Stimulated activated CD8-positive, alpha-beta memory T cell treated with anti-CD3 and anti-CD28 coated beads, Interleukin-4, amount 100 ng/mL, for 4 hours (primary cell): ENCODE measurements around the gene PRDM16.

ENCODE experiments used
- DNase-seq, 2 donors: peaks; one replicate each; pipeline ENCODE4 v3.0.0-alpha.2; 2020; ENCODE audit warnings: low read depth in 2 of 2, low spot score in 1 of 2

PRDM16 gene

GRCh38 chr1:3139451-3139852 is 70.4 kb downstream of the PRDM16 start:
- DNase-seq, result no peak

- DNase-seq, result no peak
Observed at GRCh38 chr1:3139871-3140361, 70.9 kb downstream of the PRDM16 start.

DNA sequence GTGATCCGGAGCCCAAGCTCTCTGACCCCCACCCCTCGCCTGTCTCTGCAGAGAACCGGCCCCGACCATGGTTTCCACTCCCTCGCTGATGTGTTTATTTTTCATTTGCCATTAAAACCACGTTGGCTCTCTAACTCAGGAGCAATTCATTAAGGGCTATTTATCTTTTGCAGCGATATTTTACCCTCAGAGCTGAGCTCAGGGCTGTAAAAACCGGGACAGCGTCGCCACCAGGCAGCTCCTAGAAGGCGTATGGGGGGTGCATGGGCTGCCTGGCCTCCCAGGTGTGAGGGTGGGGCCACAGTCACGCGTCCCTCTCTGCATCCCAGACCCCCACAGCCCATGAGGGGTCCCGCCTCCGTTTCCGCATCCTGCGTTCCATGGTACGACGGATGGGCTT is 71.4 kb downstream of the PRDM16 start:
- no peak for DNase-seq

DNA sequence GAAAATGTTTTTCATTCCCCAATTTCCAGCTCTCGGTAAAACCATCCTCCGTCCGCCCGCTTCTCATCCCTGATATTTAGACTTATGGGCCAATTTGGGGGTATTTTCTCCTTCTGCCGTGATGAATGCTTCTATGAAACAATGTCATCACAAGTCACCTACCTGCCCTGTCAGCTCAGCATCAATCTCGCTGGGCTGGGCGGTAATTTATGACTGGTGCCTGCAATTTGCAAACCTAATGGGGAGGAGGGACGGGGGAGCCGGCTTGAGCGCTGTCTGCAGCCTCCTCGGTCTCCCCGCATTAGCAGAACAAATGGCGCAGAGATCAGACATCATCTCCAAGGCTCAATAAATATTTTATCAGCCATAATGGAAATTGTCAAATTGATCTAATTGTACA is 72.1 kb downstream of the PRDM16 start:
- DNase-seq, result no peak

- DNase-seq, result no peak
Observed at GRCh38 chr1:3141836-3142235, 72.8 kb downstream of the PRDM16 start.

DNA sequence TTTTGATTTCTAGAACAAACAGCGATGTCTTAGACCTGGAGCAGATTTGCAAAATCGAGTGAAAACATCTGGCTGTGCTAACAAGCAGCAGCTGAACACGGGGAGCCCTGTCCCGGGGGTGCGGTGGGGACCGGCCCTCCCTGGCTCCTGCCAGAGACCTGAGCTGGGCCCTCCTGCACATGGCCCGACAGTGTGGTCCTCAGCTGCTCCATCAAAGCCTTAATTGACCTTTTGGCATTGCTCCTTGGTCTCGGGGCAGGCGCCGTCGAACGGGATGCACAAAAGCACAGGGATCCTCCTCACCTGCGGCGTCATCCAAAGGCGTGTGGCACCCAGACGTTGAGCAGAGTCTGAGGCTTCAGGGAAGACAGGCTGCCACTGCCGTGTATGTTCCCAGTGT is 73.2 kb downstream of the PRDM16 start:
- DNase-seq, result no peak

DNA sequence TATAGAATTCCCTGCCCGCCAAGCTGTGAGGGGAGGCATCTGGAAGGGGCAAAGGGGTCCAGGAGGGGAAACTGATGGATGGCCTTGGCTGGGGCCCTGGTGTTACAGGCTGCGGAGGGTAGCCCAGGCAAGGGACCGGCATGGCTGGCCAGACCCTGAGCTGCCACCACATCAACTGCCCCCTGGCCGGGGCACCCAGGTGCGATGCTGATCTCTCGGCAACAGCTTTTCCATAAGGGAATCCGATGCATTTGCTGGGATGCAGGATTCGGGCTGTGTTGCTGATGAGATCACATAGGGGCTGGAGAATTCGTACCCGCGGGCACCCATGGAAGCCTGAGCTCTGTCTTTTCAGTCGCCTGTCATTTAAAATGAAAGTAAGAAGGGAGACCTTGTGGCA is 73.7 kb downstream of the PRDM16 start:
- DNase-seq, result no peak

DNA sequence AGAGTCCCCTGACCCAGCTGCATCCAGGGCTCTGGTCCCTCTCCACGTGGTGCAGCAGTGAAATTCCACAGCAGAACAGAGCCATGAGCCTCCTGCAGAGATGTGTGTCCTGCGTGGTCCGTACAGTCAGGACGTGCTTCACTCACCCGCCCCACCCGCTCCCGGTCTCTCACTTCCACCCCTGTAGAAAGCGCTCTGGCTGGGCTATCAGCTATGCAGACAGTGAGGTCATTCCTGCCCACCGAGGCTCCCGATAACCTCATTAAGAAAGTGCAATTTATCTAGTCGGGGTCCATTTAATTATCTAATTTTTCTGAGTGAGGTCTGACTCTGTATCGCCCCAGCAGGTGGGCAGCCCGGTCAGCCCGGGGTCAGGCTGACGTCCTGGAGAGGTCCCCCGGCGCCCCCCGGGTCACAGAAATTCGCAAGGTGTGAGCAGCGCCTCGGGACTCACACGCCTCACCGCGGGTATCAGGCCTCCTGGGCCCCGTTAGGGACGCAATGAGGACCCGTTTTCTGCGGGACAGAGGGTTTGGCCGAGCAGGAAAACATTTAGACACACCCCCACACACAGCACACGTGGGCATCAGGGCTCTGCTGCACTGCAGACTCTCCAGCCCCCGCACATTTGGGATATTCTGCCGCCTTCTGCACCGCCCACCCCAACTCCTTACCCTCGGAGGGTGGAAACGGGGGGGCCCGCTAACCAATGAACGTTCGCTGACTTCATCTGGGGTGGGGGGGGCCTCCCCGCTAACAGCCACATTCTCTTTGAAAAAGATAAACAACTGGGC is 76.7 kb downstream of the PRDM16 start:
- no peak for DNase-seq

- no peak for DNase-seq
Observed at GRCh38 chr1:3146458-3146857, 77.5 kb downstream of the PRDM16 start.

DNA sequence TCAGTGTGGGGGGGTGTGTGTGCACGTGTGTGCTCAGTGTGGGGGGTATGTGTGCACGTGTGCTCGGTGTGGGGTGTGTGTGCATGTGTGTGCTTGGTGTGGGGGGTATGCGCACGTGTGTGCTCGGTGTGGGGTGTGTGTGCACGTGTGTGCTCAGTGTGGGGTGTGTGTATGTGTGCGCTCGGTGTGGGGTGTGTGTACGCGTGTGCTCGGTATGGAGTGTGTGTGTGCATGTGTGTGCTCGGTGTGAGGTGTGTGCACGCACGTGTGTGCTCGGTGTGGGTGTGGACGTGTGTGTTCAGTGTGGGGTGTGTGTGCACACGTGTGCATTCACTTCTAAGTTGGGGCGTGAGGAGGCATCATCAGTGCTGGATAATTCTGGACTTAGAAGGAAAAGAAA is 77.9 kb downstream of the PRDM16 start:
- DNase-seq, result no peak

DNA sequence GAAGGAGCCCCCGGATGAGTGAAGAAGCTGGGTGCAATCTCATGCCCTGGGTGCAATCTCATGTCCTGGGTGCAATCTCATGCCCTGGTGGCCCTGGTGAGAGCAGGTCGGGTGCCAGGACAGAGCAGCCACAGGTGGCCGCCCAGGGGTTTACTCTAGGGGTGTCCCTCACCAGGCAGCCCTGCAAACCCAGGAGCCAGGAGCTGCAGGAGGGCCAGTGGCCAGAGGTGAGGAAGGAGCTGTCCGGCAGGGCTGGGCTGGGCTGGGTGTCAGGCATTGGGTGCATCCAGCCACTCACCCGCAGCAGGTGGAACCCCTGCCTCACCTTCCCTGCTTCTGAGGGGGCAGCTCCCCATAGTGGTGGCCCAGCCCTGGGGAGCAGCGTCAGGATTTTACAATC is 79.2 kb downstream of the PRDM16 start:
- DNase-seq, result no peak

DNA sequence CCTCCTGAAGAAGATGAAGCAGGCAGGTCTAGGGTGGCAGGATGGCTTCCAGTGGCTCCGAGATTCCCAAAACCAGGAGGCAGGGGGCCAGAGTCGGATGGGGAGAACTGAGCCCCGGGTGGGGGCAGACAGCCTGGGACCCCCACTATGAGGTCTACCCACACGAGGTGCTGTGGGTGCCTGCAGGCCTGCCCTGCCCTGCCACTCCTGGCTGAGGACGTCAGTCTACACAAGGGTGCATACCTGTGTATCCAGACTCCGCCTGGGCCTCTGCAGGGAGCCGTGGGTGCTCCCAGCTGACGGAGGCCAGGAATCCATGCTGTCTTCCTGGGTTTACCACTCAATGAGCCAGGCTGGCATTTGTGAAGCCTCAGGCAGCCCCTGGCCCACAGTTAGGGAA is 80.3 kb downstream of the PRDM16 start:
- no peak for DNase-seq

DNA sequence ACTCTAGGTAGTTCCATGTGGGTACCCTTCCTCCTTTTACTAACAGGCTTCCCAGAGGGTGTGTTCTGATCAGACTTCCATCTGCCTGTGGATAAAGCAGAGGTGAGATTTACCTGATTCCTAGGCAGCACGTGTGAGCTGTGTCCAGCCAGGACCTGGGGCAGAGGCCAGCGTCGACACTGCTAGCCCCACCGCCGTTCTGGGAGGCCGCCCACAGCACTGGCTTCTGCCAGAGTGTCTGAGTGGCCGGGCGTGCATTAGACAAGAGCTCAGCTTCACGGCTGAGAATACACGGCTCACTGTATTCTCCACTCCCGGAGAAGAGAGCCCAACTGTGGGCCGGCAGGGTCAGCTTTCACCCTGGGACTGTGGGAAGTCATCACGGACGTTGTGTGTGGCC is 82.5 kb downstream of the PRDM16 start:
- DNase-seq, result no peak

DNA sequence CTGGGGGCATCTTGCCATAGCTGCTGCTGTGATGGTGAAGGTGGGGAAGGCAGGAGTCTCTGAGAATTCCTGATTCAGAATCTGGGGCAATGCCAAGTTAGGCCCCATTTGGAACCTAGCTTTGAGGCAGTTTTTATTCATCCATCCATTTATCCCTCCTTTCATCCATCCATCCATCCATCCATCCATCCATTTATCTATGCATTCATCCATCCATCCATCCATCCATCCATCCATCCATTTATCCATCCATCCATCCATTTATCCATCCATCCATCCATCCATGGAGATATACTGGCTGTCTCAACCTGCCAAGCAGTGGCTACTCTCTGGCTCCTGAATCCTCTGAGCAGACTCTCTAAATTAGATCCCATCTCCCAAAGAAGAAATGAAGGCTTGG is 83.1 kb downstream of the PRDM16 start:
- no peak for DNase-seq

DNA sequence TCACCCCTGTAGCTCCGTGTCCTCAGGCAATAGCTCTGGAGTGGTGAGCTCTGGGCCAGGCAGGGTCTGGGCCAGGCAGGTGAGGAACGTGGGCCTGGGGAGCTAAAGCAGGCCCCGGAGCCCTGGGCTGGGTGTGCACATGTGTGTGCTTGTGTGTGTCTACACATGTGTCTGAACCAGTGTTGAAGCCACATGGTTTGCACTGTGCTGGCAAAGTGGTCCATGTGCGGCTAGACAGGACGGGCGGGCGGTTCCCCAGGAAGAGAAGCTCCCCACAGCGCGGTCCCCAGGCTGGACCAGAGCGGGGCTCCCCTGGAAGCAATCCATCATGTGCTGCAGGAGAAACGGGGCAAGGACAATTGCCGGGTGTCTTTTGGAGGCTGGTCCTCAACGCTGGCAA is 84.2 kb downstream of the PRDM16 start:
- DNase-seq, result no peak

- no peak for DNase-seq
Observed at GRCh38 chr1:3153902-3154795, 85.1 kb downstream of the PRDM16 start.

DNA sequence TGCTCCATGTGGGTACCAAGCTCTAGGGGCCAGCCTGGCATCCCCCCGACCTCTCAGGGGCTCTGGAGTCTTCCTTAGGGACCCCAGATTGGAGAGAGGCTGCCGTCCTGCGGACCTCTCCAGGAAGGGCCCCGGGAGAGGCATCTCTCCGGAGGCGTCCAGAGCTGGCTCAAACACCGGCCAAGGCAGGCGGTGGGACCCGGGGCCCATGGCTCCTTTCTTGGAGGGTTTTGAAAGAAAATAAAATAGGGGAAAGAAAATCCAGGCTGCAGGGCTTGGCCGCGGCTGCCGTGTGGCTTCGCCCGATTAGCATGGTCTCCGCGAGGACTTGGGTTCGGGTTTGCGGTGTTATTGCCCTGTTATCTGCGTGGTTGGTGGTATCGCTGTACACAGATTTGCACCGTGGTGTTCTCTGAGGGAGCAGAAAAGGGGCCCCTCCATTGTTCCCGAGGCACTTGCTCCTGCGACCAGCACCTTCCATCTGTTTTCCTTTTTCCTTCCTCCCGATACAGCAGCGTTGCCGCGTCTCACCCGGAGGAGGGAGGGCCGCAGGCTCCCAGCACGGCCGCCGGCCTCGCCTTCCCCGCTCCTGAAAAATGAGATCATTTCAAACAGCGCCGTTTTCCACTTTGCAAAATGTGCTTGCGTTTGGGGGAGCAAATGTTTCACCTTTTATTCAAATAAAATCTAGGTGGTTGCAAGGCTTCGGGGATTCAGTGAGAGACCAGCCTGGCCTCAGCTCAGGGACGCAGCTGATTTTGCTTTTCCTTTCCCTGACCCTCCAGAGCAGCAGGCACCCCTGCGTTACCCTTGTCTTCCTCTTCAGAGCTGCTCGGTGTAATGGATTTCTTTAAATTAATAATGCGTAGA is 86.3 kb downstream of the PRDM16 start:
- no peak for DNase-seq

GRCh38 chr1:3155926-3156220 is 86.9 kb downstream of the PRDM16 start:
- no peak for DNase-seq

- DNase-seq, result no peak
Observed at GRCh38 chr1:3156936-3157335, 87.9 kb downstream of the PRDM16 start.

DNA sequence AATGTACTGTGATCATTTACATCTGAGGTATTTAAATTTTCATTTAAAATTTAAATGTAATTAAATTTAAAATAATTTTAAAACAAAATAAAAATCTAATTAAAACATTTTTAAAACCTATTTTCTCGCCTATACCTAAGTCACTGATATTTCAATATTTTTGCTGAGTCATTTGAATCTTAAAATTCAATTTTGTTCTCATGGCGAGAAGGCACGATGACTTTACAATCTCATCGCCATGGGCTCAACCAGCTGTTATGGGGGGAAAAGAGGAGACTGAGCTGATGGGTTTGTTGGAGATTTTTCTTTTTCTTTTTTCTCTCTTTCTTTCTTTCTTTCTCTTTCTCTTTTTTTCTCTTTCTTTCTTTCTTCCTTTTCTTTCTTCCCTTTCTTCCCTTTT is 89.3 kb downstream of the PRDM16 start:
- DNase-seq, result no peak

GRCh38 chr1:3159121-3159520 is 90.1 kb downstream of the PRDM16 start:
- no peak for DNase-seq

- DNase-seq, result no peak
Observed at GRCh38 chr1:3159996-3160395, 91.0 kb downstream of the PRDM16 start.
